Endothelial cell of umbilical vein (primary cell): Measurements from ENCODE around the gene JAGN1. TPM values are rescaled to one million over a fixed set of nuclear protein-coding genes. Genes with fewer than 3 reads are reported as not detected.

Source experiments
- BruUV-seq: library from RNA; stranded (reverse); fragments of 400-500 nt; replicated peaks from 2 replicates; lab custom pipeline; 2021; lab: Mats Ljungman, UMichigan
- CTCF ChIA-PET: fragments of 300-600, 350-600 bp; sonication (Branson Sonifier 250); formaldehyde crosslinking; loops from one replicate; lab custom pipeline; 2021; ENCODE audit warnings: antibody characterized with exemption, inconsistent platforms; lab: Charles Lee
- POLR2A ChIA-PET: fragments of 300-600, 350-600 bp; sonication (Branson Sonifier 250); formaldehyde crosslinking; loops from one replicate; lab custom pipeline; 2021; ENCODE audit warnings: antibody characterized with exemption, inconsistent platforms; lab: Charles Lee
- DNase-seq: peaks from one replicate; pipeline ENCODE4 v3.0.0-alpha.2; 2011; ENCODE audit warnings: low read depth, low spot score
- FAIRE-seq: peaks from 2 replicates; lab custom pipeline; 2011; peaks lifted over from hg19 to GRCh38; lab: Jason Lieb, UNC
- H2AFZ ChIP-seq: 2 replicates; pipeline ENCODE4 v1.6.0; 2012; ENCODE audit warnings: low read depth, low read length, control low read depth, inconsistent platforms
- H3K27ac ChIP-seq: 2 replicates; pipeline ENCODE4 v1.5.1; 2011; ENCODE audit warnings: low read depth, mild to moderate bottlenecking, control low read depth, low read length, moderate library complexity; ENCODE audit not compliant: insufficient read depth
- H3K27me3 ChIP-seq, 2 experiments: 2 replicates each; pipeline versions ENCODE4 v1.6.0 to v1.6.1; 2011; ENCODE audit warnings: low read length in 2 of 2, mixed read lengths in 1 of 2; ENCODE audit not compliant: control insufficient read depth in 2 of 2, insufficient read depth in 2 of 2
- H3K36me3 ChIP-seq, 2 experiments: 2 replicates in 1 of 2; 3 replicates in 1 of 2; pipeline ENCODE4 v1.5.1; 2011; ENCODE audit warnings: low read length in 2 of 2, mild to moderate bottlenecking in 1 of 2, moderate library complexity in 1 of 2; ENCODE audit not compliant: control insufficient read depth in 2 of 2, insufficient read depth in 2 of 2; ENCODE audit errors: extremely low read depth in 1 of 2
- H3K4me1 ChIP-seq: 3 replicates; pipeline ENCODE4 v1.5.1; 2011; ENCODE audit warnings: mild to moderate bottlenecking, low read length; ENCODE audit not compliant: control insufficient read depth, insufficient read depth; ENCODE audit errors: extremely low read depth
- H3K4me2 ChIP-seq: 2 replicates; pipeline ENCODE4 v1.6.1; 2011; ENCODE audit warnings: low read length, control low read depth, mixed read lengths; ENCODE audit not compliant: insufficient read depth
- H3K4me3 ChIP-seq, 3 experiments: fragments of 200-600 bp in 1 of 3; sonication (generic), shearing (Covaris generic) in 1 of 3; replicated peaks in 1 of 3; 2 replicates each; pipeline ENCODE4 v1.5.1; 2011 to 2016; ENCODE audit warnings: control low read depth in 3 of 3, low read length in 3 of 3, mild to moderate bottlenecking in 2 of 3, inconsistent platforms in 1 of 3, low read depth in 1 of 3, moderate library complexity in 1 of 3; ENCODE audit not compliant: insufficient read depth in 1 of 3
- H3K79me2 ChIP-seq: 2 replicates; pipeline ENCODE4 v1.6.0; 2012; ENCODE audit warnings: low read length, inconsistent platforms; ENCODE audit not compliant: control insufficient read depth, insufficient read depth
- H3K9ac ChIP-seq: replicated peaks from 2 replicates; pipeline ENCODE3; 2011; ENCODE audit warnings: low read length, control low read depth; ENCODE audit not compliant: insufficient read depth; ENCODE audit errors: extremely low read depth
- H3K9me1 ChIP-seq: replicated peaks from 3 replicates; pipeline ENCODE4 v1.6.0; 2011; ENCODE audit warnings: mild to moderate bottlenecking, low read length; ENCODE audit not compliant: control insufficient read depth, insufficient read depth; ENCODE audit errors: extremely low read depth
- H3K9me3 ChIP-seq: replicated peaks from 2 replicates; pipeline ENCODE4 v1.5.1; 2012; ENCODE audit warnings: low read length, inconsistent platforms; ENCODE audit not compliant: control insufficient read depth, insufficient read depth
- H4K20me1 ChIP-seq: replicated peaks from 2 replicates; pipeline ENCODE3; 2011; ENCODE audit warnings: mild to moderate bottlenecking, low read length; ENCODE audit not compliant: control insufficient read depth, insufficient read depth; ENCODE audit errors: extremely low read depth
- EZH2 ChIP-seq: IDR thresholded peaks from 2 replicates; pipeline ENCODE4 v1.6.1; 2012; ENCODE audit warnings: borderline replicate concordance, low read depth, mild to moderate bottlenecking, moderate library complexity, low read length, inconsistent platforms; ENCODE audit not compliant: severe bottlenecking
- FOS ChIP-seq: IDR thresholded peaks from 2 replicates; pipeline ENCODE4 v1.6.1; 2011; ENCODE audit warnings: mild to moderate bottlenecking, low read length, moderate library complexity, borderline replicate concordance; ENCODE audit not compliant: insufficient read depth
- GATA2 ChIP-seq: IDR thresholded peaks from 2 replicates; pipeline ENCODE4 v1.7.0; 2011; ENCODE audit warnings: low read depth, mild to moderate bottlenecking, moderate library complexity, mixed read lengths, low read length; ENCODE audit not compliant: insufficient read length, insufficient read depth
- JUN ChIP-seq: IDR thresholded peaks from 2 replicates; pipeline ENCODE4 v1.6.1; 2011; ENCODE audit warnings: borderline replicate concordance, low read depth; ENCODE audit not compliant: insufficient read length, insufficient read depth
- MAX ChIP-seq: IDR thresholded peaks from 2 replicates; pipeline ENCODE4 v1.6.1; 2011; ENCODE audit not compliant: insufficient read depth, insufficient read length
- MYC ChIP-seq: IDR thresholded peaks from one replicate; pipeline ENCODE4 v1.6.1; 2011; ENCODE audit warnings: mild to moderate bottlenecking, low read depth, low read length
- POLR2A ChIP-seq: IDR thresholded peaks from 2 replicates; pipeline ENCODE4 v1.6.1; 2012; ENCODE audit warnings: low read depth, mild to moderate bottlenecking, control low read depth, low read length
- POLR2AphosphoS5 ChIP-seq: IDR thresholded peaks from 2 replicates; pipeline ENCODE4 v1.6.1; 2012; ENCODE audit warnings: low read depth, mild to moderate bottlenecking, control low read depth, low read length, moderate library complexity; ENCODE audit not compliant: insufficient read depth
- dilution Hi-C: fragments of 300-500 bp; cut with MboI; formaldehyde crosslinking; loops from one replicate; pipeline ENCODE4 v1.15.0; 2019; ENCODE audit warnings: low sequenced_read_pairs; ENCODE audit not compliant: extremely low pct_ligation_motif_present
- intact Hi-C: fragments of 100-400 bp; cut with micrococcal nuclease; formaldehyde crosslinking; loops from one replicate; pipeline ENCODE4 v1.10.0; 2022
- polyA plus RNA-seq, 4 experiments: library from polyadenylated mRNA; depleted of rRNA in 3 of 4; stranded (reverse) in 3 of 4; unstranded in 1 of 4; fragments of >200 nt; gene quantifications; 2 replicates each; pipeline versions ENCODE4 v1.2.1 to v1.2.3, GENCODE V29; 2011 to 2012; ENCODE audit warnings: missing spikeins in 1 of 4
- total RNA-seq: library from RNA; stranded (reverse); gene quantifications from 2 replicates; pipeline ENCODE4 v1.2.3, GENCODE V29; 2021
- TF ChIP-seq, protein P1 (sequence below), 2 donors: IDR thresholded peaks; 1 replicate in 1 of 2; 2 replicates in 1 of 2; pipeline ENCODE4 v1.5.1; 2011; ENCODE audit warnings: low read length in 2 of 2, mild to moderate bottlenecking in 2 of 2, moderate library complexity in 2 of 2, control low read depth in 1 of 2, inconsistent platforms in 1 of 2, low read depth in 1 of 2; ENCODE audit not compliant: insufficient read depth in 1 of 2; ENCODE audit errors: extremely low read depth in 1 of 2

The JAGN1 gene
- total and polyA plus RNA-seq, 2 donors (not counting 3 experiments of a cell fraction or from before 2014, with no cell fraction given) = 29.6 to 46.5 TPM

DNA sequence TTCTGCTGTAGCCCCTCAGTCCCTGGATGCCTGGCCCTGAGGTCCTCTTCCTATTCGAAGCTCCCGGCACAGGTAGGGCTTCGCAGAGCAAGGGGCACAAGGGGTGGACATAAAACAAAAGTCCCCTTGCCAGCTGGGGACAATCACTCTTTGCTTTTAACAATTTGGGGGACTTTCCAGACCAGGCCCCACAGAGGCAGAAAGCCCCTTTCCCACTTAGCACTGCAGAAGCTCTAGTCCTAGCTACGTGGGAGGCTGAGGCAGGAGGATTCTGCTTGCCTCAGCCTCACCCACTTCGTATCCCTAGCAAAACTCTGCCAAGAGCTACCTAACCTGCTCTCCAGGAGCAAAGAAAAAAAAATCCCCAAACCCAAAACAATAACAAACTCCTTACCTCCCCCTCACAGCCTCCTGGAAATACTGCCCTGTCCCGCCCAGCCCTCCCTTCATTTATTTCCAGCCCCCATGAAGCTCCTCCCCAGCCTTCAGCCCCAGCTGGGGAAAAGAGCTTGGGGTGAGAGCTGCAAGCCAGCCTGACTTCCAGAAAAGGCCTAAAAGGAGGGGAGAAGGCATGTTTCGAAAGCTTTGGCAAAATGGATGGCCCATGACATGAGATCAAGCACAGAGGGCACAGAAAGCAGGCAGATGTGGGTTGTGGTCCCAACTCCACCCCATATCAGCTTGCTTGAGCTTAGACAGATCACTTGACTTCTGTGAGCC, 10.4 kb upstream of the JAGN1 start, which contains the start of gene CIDEC:
CIDEC (minus strand) TSS at position 424 of the 720 bp plus-strand sequence. CDS start 1,767 bp downstream, outside the sequence.
- FAIRE-seq = no peak
- dilution Hi-C loops = no loop called here
- Histone ChIP-seq H3K27me3 (no peaks in the 10 kb centered on the region), H3K4me1 (peaks cover 7% of the 10 kb centered on the region), H3K4me3 (no peak within 1 kb of the TSS), H3K9ac (no peak within 1 kb of the TSS), H3K9me3 (no peaks in the 10 kb centered on the region), H4K20me1 (no peaks in the 10 kb centered on the region), H3K9me1 (no peaks in the 10 kb centered on the region), H2AFZ (peak within 1 kb of the TSS; percentile 44), H3K79me2 (no peaks in the 10 kb centered on the region), H3K4me2 (no peak within 1 kb of the TSS), H3K27ac (no peak within 1 kb of the TSS), H3K36me3 (no peaks in the 10 kb centered on the region)
- ChIA-PET CTCF (interaction anchor here (1.1 kb wide), 1 partner anchor 66 kb away, joined by 4 read pairs; no protein-coding TSS in a partner anchor), POLR2A (interaction anchor here (0.6 kb wide), 1 partner anchor 42 kb away, joined by 3 read pairs; no protein-coding TSS in a partner anchor)
- no TSS peak for BruUV-seq
- TF ChIP-seq FOS (no peak), GATA2 (no peak), EZH2 (no peak), MAX (no peak), MYC (no peak), POLR2AphosphoS5 (no peak), POLR2A (no peak), JUN (no peak)
- TF ChIP-seq, protein P1, sequence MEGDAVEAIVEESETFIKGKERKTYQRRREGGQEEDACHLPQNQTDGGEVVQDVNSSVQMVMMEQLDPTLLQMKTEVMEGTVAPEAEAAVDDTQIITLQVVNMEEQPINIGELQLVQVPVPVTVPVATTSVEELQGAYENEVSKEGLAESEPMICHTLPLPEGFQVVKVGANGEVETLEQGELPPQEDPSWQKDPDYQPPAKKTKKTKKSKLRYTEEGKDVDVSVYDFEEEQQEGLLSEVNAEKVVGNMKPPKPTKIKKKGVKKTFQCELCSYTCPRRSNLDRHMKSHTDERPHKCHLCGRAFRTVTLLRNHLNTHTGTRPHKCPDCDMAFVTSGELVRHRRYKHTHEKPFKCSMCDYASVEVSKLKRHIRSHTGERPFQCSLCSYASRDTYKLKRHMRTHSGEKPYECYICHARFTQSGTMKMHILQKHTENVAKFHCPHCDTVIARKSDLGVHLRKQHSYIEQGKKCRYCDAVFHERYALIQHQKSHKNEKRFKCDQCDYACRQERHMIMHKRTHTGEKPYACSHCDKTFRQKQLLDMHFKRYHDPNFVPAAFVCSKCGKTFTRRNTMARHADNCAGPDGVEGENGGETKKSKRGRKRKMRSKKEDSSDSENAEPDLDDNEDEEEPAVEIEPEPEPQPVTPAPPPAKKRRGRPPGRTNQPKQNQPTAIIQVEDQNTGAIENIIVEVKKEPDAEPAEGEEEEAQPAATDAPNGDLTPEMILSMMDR (IDR thresholded peaks at IDR 0.05; ENCODE audit: extremely low read depth in 1 of 2, insufficient read depth in 1 of 2, low read depth in 1 of 2, low read length in 2 of 2) = no peak
- no peak for DNase-seq
- intact Hi-C loops = no loop called here
